Upper lobe of left lung (tissue), 6 donors: Measurements from ENCODE around the gene RXRB. TPM values are rescaled to one million over a fixed set of nuclear protein-coding genes. Genes with fewer than 3 reads are reported as not detected.

Experiments used
- ATAC-seq, 2 donors: fragments of 200-7000 bp; cut with Tn5 transposase; one replicate each; pipeline ENCODE4 v1.9.1; 2022; ENCODE audit warnings: mild to moderate bottlenecking in 2 of 2, moderate library complexity in 2 of 2; ENCODE audit not compliant: low FRiP score in 2 of 2
- DNase-seq, 2 donors: peaks; one replicate each; pipeline ENCODE4 v3.0.0-alpha.2; 2019 to 2020
- H3K27ac ChIP-seq, 4 donors: fragments of 200-600 bp; sonication (generic); one replicate each; pipeline ENCODE4 v1.5.1; 2016 to 2019
- H3K27me3 ChIP-seq, 4 donors: fragments of 200-600 bp; sonication (generic); one replicate each; pipeline ENCODE4 v1.5.1; 2017 to 2019
- H3K36me3 ChIP-seq, 4 donors: fragments of 200-600 bp; sonication (generic); one replicate each; pipeline ENCODE4 v1.5.1; 2016 to 2019
- H3K4me1 ChIP-seq, 4 donors: fragments of 200-600 bp; sonication (generic); one replicate each; pipeline ENCODE4 v1.5.1; 2018 to 2019
- H3K4me3 ChIP-seq, 4 donors: fragments of 200-600 bp; sonication (generic); one replicate each; pipeline ENCODE4 v1.5.1; 2017 to 2019; ENCODE audit warnings: mild to moderate bottlenecking in 2 of 4, moderate library complexity in 1 of 4
- H3K9me3 ChIP-seq, 4 donors: fragments of 200-600 bp; sonication (generic); one replicate each; pipeline ENCODE4 v1.5.1; 2018 to 2019
- EP300 ChIP-seq, 4 donors: sonication (generic); formaldehyde crosslinking; IDR thresholded peaks; one replicate each; pipeline ENCODE4 v1.5.1; 2017; ENCODE audit warnings: antibody characterized with exemption in 4 of 4, control low read depth in 2 of 4
- POLR2A ChIP-seq, 4 donors: fragments of 450-650 bp; IDR thresholded peaks; one replicate each; pipeline ENCODE4 v1.5.1; 2016 to 2017; ENCODE audit warnings: antibody characterized with exemption in 4 of 4, mild to moderate bottlenecking in 2 of 4
- POLR2AphosphoS5 ChIP-seq, 2 donors: sonication (generic); formaldehyde crosslinking; IDR thresholded peaks; one replicate each; pipeline ENCODE4 v1.5.1; 2017; ENCODE audit warnings: antibody characterized with exemption in 2 of 2
- WGBS, 2 donors: methylation state at CpG; one replicate each; pipeline ENCODE4 v1.1.5; 2017 to 2018; 5-methylcytosine and 5-hydroxymethylcytosine counted together
- total RNA-seq, 6 donors: library from RNA; depleted of rRNA in 4 of 6; stranded (reverse); fragments of >200 nt in 4 of 6; gene quantifications; one replicate each; pipeline versions ENCODE4 v1.1.0 to v1.2.1, GENCODE V29; 2016 to 2021
- TF ChIP-seq, protein P1 (sequence below), 6 experiments: fragments of 450-650 bp in 4 of 6; fragments of 200-600 bp in 2 of 6; sonication (generic) in 2 of 6; IDR thresholded peaks; one replicate each; pipeline ENCODE4 v1.5.1; 2016 to 2019; ENCODE audit warnings: antibody characterized with exemption in 6 of 6
- donor health status: DM: no; HTN: no; CAD: no; lungs with moderate emphysema.
- donor health status: DM: no; HTN: yes; CAD: no; lungs with severe emphysema.

RXRB gene
- total RNA-seq, 6 donors from 2014 or later = 19.3 to 67.1 (median 48.4) TPM

DNA sequence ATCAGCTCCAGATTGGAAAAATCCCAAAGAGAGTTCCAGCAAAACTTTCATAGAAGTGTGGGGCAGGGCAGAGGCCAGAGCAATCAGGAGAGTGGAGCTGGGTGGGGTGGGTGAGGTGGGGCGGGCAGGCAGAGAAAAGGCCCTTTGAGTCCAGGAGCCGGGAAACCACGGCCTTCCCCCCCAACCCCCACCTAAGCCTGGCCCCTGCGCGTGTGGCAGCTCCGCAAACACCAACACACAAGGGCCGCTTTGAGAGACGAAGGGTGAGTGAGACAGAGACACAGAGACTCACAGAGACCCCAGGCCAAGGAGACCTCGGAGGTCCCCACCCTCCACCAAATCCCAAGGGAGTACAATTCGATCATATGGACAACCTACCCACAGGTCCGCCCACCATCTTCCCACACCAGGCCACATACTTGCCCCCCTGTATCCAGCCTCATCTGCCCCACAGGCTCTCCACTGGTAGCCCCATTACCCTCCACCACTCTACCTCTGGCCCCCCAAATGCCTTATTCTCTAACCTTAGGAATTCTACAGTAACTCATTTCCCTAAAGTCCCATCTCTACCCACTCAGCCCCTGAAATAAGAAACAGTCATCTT is 9.9 kb downstream of the RXRB start:
- ATAC-seq = no peak
- 85 to 93% methylated on average over 10 to 11 of the region's 11 CpGs for WGBS, 2 donors
- no peak for DNase-seq
- Histone ChIP-seq H3K9me3 (no peaks in the 10 kb centered on the region), H3K4me3 (no peak overlapping the region), H3K27me3 (peaks cover 0 to 14% (median 9%) of the 10 kb centered on the region in 4 donors), H3K36me3 (peaks cover 3 to 19% (median 17%) of the 10 kb centered on the region in 4 donors), H3K4me1 (peaks cover 17 to 20% (median 18%) of the 10 kb centered on the region in 4 donors), H3K27ac (no peak overlapping the region)
- TF ChIP-seq POLR2A (IDR thresholded peaks at IDR 0.05) = no peak

DNA sequence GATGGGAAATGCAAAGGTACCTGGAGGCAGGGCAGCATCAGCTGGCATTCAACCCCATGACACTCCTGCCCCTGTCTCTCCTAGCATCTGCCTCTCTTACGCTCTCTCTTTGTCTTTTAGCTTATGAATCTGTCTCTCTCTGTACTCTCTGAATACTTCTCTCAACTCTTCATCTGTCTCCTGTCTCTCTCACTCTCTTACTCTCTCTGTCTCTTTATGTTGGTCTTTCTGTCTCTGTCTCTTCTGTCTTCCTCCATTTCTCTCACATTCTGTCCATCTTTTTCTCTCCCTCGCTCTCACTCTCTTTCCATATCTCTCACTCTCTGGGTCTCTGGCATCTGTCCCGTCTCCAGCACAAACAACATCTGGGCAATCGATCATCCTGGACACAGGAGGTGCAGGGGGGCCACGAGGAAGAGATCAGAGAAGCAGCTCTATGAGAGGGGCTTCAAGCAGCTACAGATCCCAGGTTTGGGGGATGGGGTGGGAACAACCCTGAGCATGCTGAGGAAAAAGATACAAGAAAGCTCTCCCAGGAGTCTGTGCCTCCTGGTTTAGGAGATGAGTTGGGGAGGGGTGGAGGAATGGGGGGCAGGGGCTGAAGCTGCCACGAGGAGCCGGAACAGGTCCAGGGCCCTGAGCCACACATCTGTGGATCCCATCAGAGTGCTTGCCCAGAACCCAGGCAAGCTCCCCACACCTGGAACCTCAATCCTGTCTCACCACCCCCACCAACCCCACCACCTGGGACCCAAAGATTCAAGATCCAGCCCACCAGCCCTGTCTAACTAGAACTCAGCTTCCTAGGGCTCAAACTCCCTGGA is 10.6 kb downstream of the RXRB start:
- no peak for ATAC-seq
- no peak for DNase-seq
- Histone ChIP-seq H3K4me3 (no peak overlapping the region), H3K36me3 (peaks cover 0 to 11% (median 10%) of the 10 kb centered on the region in 4 donors), H3K9me3 (no peaks in the 10 kb centered on the region), H3K4me1 (peaks cover 17 to 20% (median 18%) of the 10 kb centered on the region in 4 donors), H3K27me3 (peaks cover 0 to 14% (median 9%) of the 10 kb centered on the region in 4 donors), H3K27ac (no peak overlapping the region)
- WGBS, 2 donors = 69 to 75% methylated on average over 7 of the region's 7 CpGs
- no peak for TF ChIP-seq EP300 (IDR thresholded peaks at IDR 0.05)
- no peak for TF ChIP-seq POLR2A (IDR thresholded peaks at IDR 0.05)
- TF ChIP-seq POLR2AphosphoS5 (IDR thresholded peaks at IDR 0.05) = no peak
- TF ChIP-seq, protein P1, sequence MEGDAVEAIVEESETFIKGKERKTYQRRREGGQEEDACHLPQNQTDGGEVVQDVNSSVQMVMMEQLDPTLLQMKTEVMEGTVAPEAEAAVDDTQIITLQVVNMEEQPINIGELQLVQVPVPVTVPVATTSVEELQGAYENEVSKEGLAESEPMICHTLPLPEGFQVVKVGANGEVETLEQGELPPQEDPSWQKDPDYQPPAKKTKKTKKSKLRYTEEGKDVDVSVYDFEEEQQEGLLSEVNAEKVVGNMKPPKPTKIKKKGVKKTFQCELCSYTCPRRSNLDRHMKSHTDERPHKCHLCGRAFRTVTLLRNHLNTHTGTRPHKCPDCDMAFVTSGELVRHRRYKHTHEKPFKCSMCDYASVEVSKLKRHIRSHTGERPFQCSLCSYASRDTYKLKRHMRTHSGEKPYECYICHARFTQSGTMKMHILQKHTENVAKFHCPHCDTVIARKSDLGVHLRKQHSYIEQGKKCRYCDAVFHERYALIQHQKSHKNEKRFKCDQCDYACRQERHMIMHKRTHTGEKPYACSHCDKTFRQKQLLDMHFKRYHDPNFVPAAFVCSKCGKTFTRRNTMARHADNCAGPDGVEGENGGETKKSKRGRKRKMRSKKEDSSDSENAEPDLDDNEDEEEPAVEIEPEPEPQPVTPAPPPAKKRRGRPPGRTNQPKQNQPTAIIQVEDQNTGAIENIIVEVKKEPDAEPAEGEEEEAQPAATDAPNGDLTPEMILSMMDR (IDR thresholded peaks at IDR 0.05) = no peak

DNA sequence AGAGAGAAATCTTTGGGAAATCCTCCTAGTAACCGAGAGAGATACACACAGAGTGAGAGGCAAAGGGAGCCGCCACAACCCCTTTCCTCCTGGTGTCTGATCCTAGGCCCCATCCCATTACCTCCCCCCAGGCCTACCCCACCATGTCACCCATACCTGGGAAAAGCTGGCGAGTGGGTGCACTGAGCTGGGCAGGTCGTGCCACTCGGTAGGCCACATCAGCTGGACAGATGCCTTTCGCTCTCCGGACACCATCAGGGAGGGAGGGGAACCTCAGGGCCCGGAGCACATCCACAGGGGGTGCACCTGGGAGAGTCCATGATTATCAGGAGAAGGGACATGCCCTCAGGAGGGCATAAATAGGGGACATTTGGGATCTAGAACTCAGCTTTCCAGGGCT is 11.3 kb downstream of the RXRB start:
- 84 to 90% methylated on average over 7 to 8 of the region's 8 CpGs for WGBS, 2 donors

DNA sequence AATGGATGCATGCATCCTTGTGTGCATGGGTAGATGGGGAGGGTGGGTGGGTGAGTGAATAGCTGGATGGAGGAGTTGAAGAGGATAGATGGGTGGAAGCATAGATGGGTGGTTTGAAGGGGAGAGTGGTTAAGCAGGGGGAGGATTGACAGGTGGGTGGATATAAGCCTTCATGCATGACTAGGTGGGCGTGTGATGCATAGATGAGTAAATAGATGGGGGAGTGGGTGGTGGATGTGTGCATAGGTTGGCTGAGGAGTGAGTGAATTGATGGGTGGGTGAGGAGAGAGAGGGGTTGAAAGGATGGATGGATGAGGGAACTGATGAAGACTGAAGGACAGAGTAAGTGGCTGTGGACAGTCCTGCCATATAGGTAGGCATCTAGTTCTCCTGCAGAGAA is 12.7 kb downstream of the RXRB start:
- no peak for DNase-seq
- WGBS, 2 donors = 85 to 100% methylated on average over 1 of the region's 1 CpG
- peaks cover 9 to 16% (median 15%) of the 10 kb centered on the region in 4 donors for H3K4me1 ChIP-seq
- TF ChIP-seq EP300 (IDR thresholded peaks at IDR 0.05) = no peak
- TF ChIP-seq POLR2A (IDR thresholded peaks at IDR 0.05) = no peak
- TF ChIP-seq POLR2AphosphoS5 (IDR thresholded peaks at IDR 0.05) = no peak
- TF ChIP-seq, protein P1 (IDR thresholded peaks at IDR 0.05) = no peak
- no peak overlapping the region for H3K27ac ChIP-seq
- peaks cover 0 to 14% (median 9%) of the 10 kb centered on the region in 4 donors for H3K27me3 ChIP-seq
- H3K4me3 ChIP-seq = no peak overlapping the region
- ATAC-seq = no peak
- no peaks in the 10 kb centered on the region for H3K9me3 ChIP-seq
- no peaks in the 10 kb centered on the region for H3K36me3 ChIP-seq

More for the DNA sequence above, 11.3 kb downstream of the RXRB start:
- DNase-seq (no peak), ATAC-seq (no peak)
- TF ChIP-seq POLR2A (IDR thresholded peaks at IDR 0.05) (no peak), POLR2AphosphoS5 (IDR thresholded peaks at IDR 0.05) (no peak), EP300 (IDR thresholded peaks at IDR 0.05) (no peak)
- TF ChIP-seq, protein P1 (IDR thresholded peaks at IDR 0.05) = no peak
- H3K9me3 ChIP-seq = no peaks in the 10 kb centered on the region
- H3K4me1 ChIP-seq = peaks cover 17 to 20% (median 18%) of the 10 kb centered on the region in 4 donors
- H3K27me3 ChIP-seq = peaks cover 0 to 14% (median 9%) of the 10 kb centered on the region in 4 donors
- H3K4me3 ChIP-seq = no peak overlapping the region
- H3K27ac ChIP-seq = no peak overlapping the region
- peaks cover 0 to 5% (median 3%) of the 10 kb centered on the region in 4 donors for H3K36me3 ChIP-seq

DNA sequence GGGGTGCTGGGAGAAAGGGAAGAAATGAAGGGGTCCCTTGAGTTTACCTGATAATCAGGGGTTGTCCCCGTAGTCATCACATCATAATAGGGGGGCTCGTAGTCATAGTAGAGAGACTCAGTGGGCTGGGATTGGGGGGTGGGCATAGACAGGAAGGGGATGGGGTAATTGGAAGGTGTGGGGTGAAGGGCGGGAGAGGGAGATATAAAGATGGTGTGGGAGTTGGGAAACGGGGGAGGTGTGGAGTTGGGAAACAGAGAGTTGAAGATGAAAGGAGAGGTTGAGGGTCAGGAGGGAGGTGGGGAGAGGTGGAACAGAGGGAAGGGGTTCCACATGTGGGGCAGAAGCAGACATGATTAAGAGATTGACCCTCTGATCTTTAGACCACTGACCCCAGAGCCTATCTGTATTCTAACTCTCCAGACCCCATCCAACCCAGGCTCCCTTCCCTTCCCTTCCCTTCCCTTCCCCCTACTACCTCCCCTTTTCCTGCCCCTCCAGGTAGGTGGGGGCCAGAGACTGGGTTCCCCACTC is 14.7 kb downstream of the RXRB start:
- no peak for ATAC-seq
- H3K27me3 ChIP-seq = no peaks in the 10 kb centered on the region
- H3K9me3 ChIP-seq = no peaks in the 10 kb centered on the region
- no peak overlapping the region for H3K4me3 ChIP-seq
- no peak overlapping the region for H3K27ac ChIP-seq
- TF ChIP-seq, protein P1 (IDR thresholded peaks at IDR 0.05) = no peak
- no peak for TF ChIP-seq POLR2AphosphoS5 (IDR thresholded peaks at IDR 0.05)
- no peak for TF ChIP-seq EP300 (IDR thresholded peaks at IDR 0.05)
- no peak for TF ChIP-seq POLR2A (IDR thresholded peaks at IDR 0.05)
- peaks cover 0 to 6% (median 5%) of the 10 kb centered on the region in 4 donors for H3K4me1 ChIP-seq
- WGBS, 2 donors = 83 to 84% methylated on average over 4 of the region's 4 CpGs
- DNase-seq = no peak
- H3K36me3 ChIP-seq = no peaks in the 10 kb centered on the region
